Mesendoderm (in vitro differentiated cells): ENCODE results near the gene ZNF791.

Experiments
- DNase-seq: peaks from one replicate; pipeline ENCODE4 v3.0.0; 2013
- H2AK5ac ChIP-seq: 2 replicates; pipeline ENCODE4 v1.6.1; 2013; ENCODE audit warnings: low read length, inconsistent platforms
- H2BK120ac ChIP-seq: 2 replicates; pipeline ENCODE4 v1.6.1; 2013; ENCODE audit warnings: low read depth, mild to moderate bottlenecking, low read length, moderate library complexity, mixed read lengths
- H2BK15ac ChIP-seq: replicated peaks from 2 replicates; pipeline ENCODE4 v1.6.1; 2013; ENCODE audit warnings: low read depth, mild to moderate bottlenecking, moderate library complexity
- H2BK5ac ChIP-seq: 2 replicates; pipeline ENCODE4 v1.6.1; 2013; ENCODE audit warnings: low read length, inconsistent platforms
- H3K18ac ChIP-seq: 2 replicates; pipeline ENCODE4 v1.6.1; 2013; ENCODE audit warnings: mild to moderate bottlenecking, low read length, mixed read lengths
- H3K23ac ChIP-seq: one replicate; pipeline ENCODE4 v1.6.1; 2013; ENCODE audit warnings: low read length
- H3K27ac ChIP-seq: 2 replicates; pipeline ENCODE4 v1.5.1; 2013; ENCODE audit warnings: low read depth, mild to moderate bottlenecking, inconsistent platforms, low read length, moderate library complexity
- H3K27me3 ChIP-seq: 2 replicates; pipeline ENCODE4 v1.6.1; 2013; ENCODE audit warnings: low read length, control low read depth, mild to moderate bottlenecking, inconsistent platforms; ENCODE audit not compliant: insufficient read depth, poor library complexity
- H3K36me3 ChIP-seq: 2 replicates; pipeline ENCODE4 v1.6.1; 2013; ENCODE audit warnings: low read length, inconsistent platforms; ENCODE audit not compliant: control insufficient read depth, insufficient read depth
- H3K4ac ChIP-seq: one replicate; pipeline ENCODE4 v1.6.1; 2013; ENCODE audit warnings: low read depth, mild to moderate bottlenecking, low read length, moderate library complexity
- H3K4me1 ChIP-seq: 2 replicates; pipeline ENCODE4 v1.6.1; 2013; ENCODE audit warnings: low read depth, low read length, inconsistent platforms; ENCODE audit not compliant: control insufficient read depth
- H3K4me2 ChIP-seq: 2 replicates; pipeline ENCODE4 v1.6.1; 2013; ENCODE audit warnings: low read length
- H3K4me3 ChIP-seq: 2 replicates; pipeline ENCODE4 v1.5.1; 2013; ENCODE audit warnings: mild to moderate bottlenecking, low read length
- H3K56ac ChIP-seq: one replicate; pipeline ENCODE4 v1.6.1; 2013; ENCODE audit warnings: low read length
- H3K79me1 ChIP-seq: 2 replicates; pipeline ENCODE4 v1.6.1; 2013; ENCODE audit warnings: low read length, inconsistent platforms
- H3K79me2 ChIP-seq: 2 replicates; pipeline ENCODE4 v1.6.1; 2013; ENCODE audit warnings: mild to moderate bottlenecking, low read length; ENCODE audit not compliant: control insufficient read depth, insufficient read depth
- H3K9ac ChIP-seq: 2 replicates; pipeline ENCODE4 v1.6.1; 2013; ENCODE audit warnings: low read length, inconsistent platforms
- H4K5ac ChIP-seq: one replicate; pipeline ENCODE4 v1.6.1; 2013; ENCODE audit warnings: low read length
- H4K8ac ChIP-seq: one replicate; pipeline ENCODE4 v1.6.1; 2013; ENCODE audit warnings: low read depth, mild to moderate bottlenecking, control low read depth, low read length, moderate library complexity
- WGBS: extraction: QIAGEN DNeasy Blood & Tissue Kit; methylation state at CpG from one replicate; pipeline ENCODE4 v1.1.7; 2013; ENCODE audit warnings: low lambda C conversion rate, missing lambda C conversion rate; ENCODE audit not compliant: insufficient coverage; ENCODE audit errors: extremely low coverage; 5-methylcytosine and 5-hydroxymethylcytosine counted together

ZNF791 gene

GRCh38 chr19:12665671-12666264 is 55.0 kb downstream of the ZNF791 start:
- Histone ChIP-seq H3K4ac (no peak overlapping the region), H4K8ac (no peak overlapping the region), H3K9ac (peak overlapping the region; percentile 97), H3K27ac (no peak overlapping the region), H2BK15ac (no peak overlapping the region), H3K18ac (no peak overlapping the region), H2AK5ac (peak overlapping the region; percentile 88), H3K36me3 (peaks cover 5% of the 10 kb centered on the region), H3K4me3 (peak overlapping the region; percentile 61), H4K5ac (no peak overlapping the region), H3K27me3 (no peaks in the 10 kb centered on the region), H2BK120ac (no peak overlapping the region), H3K4me2 (peak overlapping the region; percentile 100), H2BK5ac (no peak overlapping the region), H3K23ac (peak overlapping the region; percentile 80), H3K56ac (peak overlapping the region; percentile 98), H3K79me2 (peaks cover 8% of the 10 kb centered on the region), H3K4me1 (peaks cover 3% of the 10 kb centered on the region), H3K79me1 (peaks cover 17% of the 10 kb centered on the region)
- WGBS: no CpG with 5 or more reads among the region's 12 CpGs
- DNase-seq: peak; percentile 25

DNA sequence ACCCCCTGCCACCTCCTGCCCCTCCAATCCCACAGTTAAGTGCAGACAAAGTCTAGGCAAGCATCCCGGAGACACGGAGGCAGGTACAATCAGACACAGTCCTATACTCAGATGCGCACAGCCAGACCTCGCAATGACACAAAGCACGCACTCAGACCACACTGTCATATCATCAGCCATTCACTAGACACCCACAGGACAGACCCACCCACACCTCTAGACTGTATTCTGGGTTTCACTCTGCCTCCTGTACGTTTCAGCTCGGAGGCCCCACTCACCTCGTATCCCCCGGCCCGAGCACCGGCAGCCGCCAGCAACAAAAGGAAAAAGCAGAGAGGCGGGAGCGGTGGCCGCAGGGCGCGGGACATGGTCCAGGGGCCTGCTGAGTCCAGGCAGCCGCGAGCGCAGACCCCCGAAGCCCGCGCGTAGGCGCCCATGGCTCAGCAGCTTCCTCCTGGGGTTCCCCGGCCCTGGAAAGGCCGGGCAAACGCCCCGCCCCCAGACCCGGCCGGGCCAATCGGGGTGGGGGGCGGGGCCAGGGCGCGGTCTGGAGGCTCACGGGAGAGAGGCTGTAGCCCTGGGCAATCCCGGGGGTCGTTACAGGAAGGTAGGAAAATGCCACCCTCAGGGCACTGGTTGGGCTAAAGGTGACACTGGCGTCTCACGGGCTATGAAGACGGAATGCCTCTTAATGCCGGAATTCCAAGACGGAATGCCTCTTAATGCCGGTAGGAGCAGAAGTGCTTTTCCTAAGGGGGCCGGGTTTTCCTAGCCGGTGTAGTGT is 55.7 kb downstream of the ZNF791 start, which contains the start of the genes MAN2B1 and WDR83:
Gene MAN2B1 (minus strand): TSS at position 478 of the 784 bp plus-strand sequence. CDS start 41 bp downstream, at position 437.
Gene WDR83 (plus strand): TSS at position 543 of the 784 bp plus-strand sequence. CDS start 2,984 bp downstream, outside the sequence.
- H2BK120ac ChIP-seq: no peak within 1 kb of the TSS
- peaks cover 4% of the 10 kb centered on the region for H3K36me3 ChIP-seq
- peak within 1 kb of the TSS; percentile 10 for H3K27ac ChIP-seq
- H3K4me3 ChIP-seq: peak within 1 kb of the TSS; percentile 79
- no peak within 1 kb of the TSS for H2BK15ac ChIP-seq
- peaks cover 3% of the 10 kb centered on the region for H3K4me1 ChIP-seq
- H3K9ac ChIP-seq: peak within 1 kb of the TSS; percentile 97
- DNase-seq: peak; percentile 91
- H2BK5ac ChIP-seq: no peak within 1 kb of the TSS
- H3K18ac ChIP-seq: peak within 1 kb of the TSS; percentile 33
- H3K4me2 ChIP-seq: peak within 1 kb of the TSS; percentile 100
- no peak within 1 kb of the TSS for H3K4ac ChIP-seq
- H3K27me3 ChIP-seq: no peaks in the 10 kb centered on the region
- no CpG with 5 or more reads among the region's 46 CpGs for WGBS
- peaks cover 8% of the 10 kb centered on the region for H3K79me2 ChIP-seq
- no peak within 1 kb of the TSS for H4K8ac ChIP-seq
- peak within 1 kb of the TSS; percentile 56 for H4K5ac ChIP-seq
- peak within 1 kb of the TSS; percentile 98 for H3K56ac ChIP-seq
- H3K23ac ChIP-seq: peak within 1 kb of the TSS; percentile 80
- peaks cover 18% of the 10 kb centered on the region for H3K79me1 ChIP-seq
- H2AK5ac ChIP-seq: peak within 1 kb of the TSS; percentile 88

GRCh38 chr19:12667731-12668302 is 57.1 kb downstream of the ZNF791 start:
- Histone ChIP-seq H3K4ac (no peak overlapping the region), H3K79me2 (peaks cover 8% of the 10 kb centered on the region), H2BK15ac (no peak overlapping the region), H3K27me3 (no peaks in the 10 kb centered on the region), H2BK120ac (no peak overlapping the region), H2BK5ac (no peak overlapping the region), H4K5ac (no peak overlapping the region), H4K8ac (no peak overlapping the region), H3K4me1 (peaks cover 3% of the 10 kb centered on the region), H3K4me2 (no peak overlapping the region), H3K56ac (no peak overlapping the region), H3K4me3 (no peak overlapping the region), H3K9ac (no peak overlapping the region), H3K27ac (no peak overlapping the region), H3K79me1 (peaks cover 18% of the 10 kb centered on the region), H3K23ac (no peak overlapping the region), H3K18ac (no peak overlapping the region), H3K36me3 (peaks cover 3% of the 10 kb centered on the region), H2AK5ac (no peak overlapping the region)
- no CpG with 5 or more reads among the region's 4 CpGs for WGBS
- no peak for DNase-seq

- H2BK5ac ChIP-seq: no peak overlapping the region
- H3K9ac ChIP-seq: peak overlapping the region; percentile 96
- H4K8ac ChIP-seq: no peak overlapping the region
- H3K27ac ChIP-seq: no peak overlapping the region
- H2BK15ac ChIP-seq: no peak overlapping the region
- no peak overlapping the region for H3K18ac ChIP-seq
- H3K4me3 ChIP-seq: peak overlapping the region; percentile 97
- H3K79me1 ChIP-seq: peaks cover 18% of the 10 kb centered on the region
- no peak overlapping the region for H4K5ac ChIP-seq
- peaks cover 3% of the 10 kb centered on the region for H3K4me1 ChIP-seq
- H3K27me3 ChIP-seq: no peaks in the 10 kb centered on the region
- no peak overlapping the region for H3K4ac ChIP-seq
- H2BK120ac ChIP-seq: no peak overlapping the region
- no peaks in the 10 kb centered on the region for H3K36me3 ChIP-seq
- peak overlapping the region; percentile 98 for H3K56ac ChIP-seq
- no CpG with 5 or more reads among the region's 8 CpGs for WGBS
- H3K79me2 ChIP-seq: peaks cover 8% of the 10 kb centered on the region
- H3K23ac ChIP-seq: no peak overlapping the region
- H3K4me2 ChIP-seq: peak overlapping the region; percentile 82
- H2AK5ac ChIP-seq: no peak overlapping the region
- no peak for DNase-seq
Measured at GRCh38 chr19:12668346-12668745, 57.6 kb downstream of the ZNF791 start.

- H3K9ac ChIP-seq: peak overlapping the region; percentile 96
- H3K27ac ChIP-seq: no peak overlapping the region
- H4K8ac ChIP-seq: no peak overlapping the region
- peak overlapping the region; percentile 68 for H3K23ac ChIP-seq
- H3K27me3 ChIP-seq: no peaks in the 10 kb centered on the region
- H3K4me2 ChIP-seq: peak overlapping the region; percentile 82
- DNase-seq: peak; percentile 43
- no CpG with 5 or more reads among the region's 24 CpGs for WGBS
- H3K18ac ChIP-seq: no peak overlapping the region
- H2BK120ac ChIP-seq: no peak overlapping the region
- no peaks in the 10 kb centered on the region for H3K36me3 ChIP-seq
- peak overlapping the region; percentile 98 for H3K56ac ChIP-seq
- H3K79me1 ChIP-seq: peaks cover 18% of the 10 kb centered on the region
- no peak overlapping the region for H4K5ac ChIP-seq
- H3K4ac ChIP-seq: peak overlapping the region; percentile 21
- no peak overlapping the region for H2BK5ac ChIP-seq
- peaks cover 8% of the 10 kb centered on the region for H3K79me2 ChIP-seq
- peaks cover 3% of the 10 kb centered on the region for H3K4me1 ChIP-seq
- no peak overlapping the region for H2BK15ac ChIP-seq
- peak overlapping the region; percentile 97 for H3K4me3 ChIP-seq
- no peak overlapping the region for H2AK5ac ChIP-seq
Measured at GRCh38 chr19:12668932-12669269, 58.2 kb downstream of the ZNF791 start.
